Omental fat pad (tissue), 4 donors: Measurements from ENCODE around the gene ATG4A. TPM values are rescaled to one million over a fixed set of nuclear protein-coding genes. Genes with fewer than 3 reads are reported as not detected.

Experiments
- ATAC-seq: fragments of 150-250 bp; one replicate; pipeline ENCODE4 v1.9.1; 2016; ENCODE audit warnings: mild to moderate bottlenecking, moderate library complexity; ENCODE audit not compliant: low FRiP score
- DNase-seq: peaks from one replicate; pipeline ENCODE4 v3.0.0-alpha.2; 2019; ENCODE audit warnings: low spot score
- CTCF ChIP-seq, 3 donors: fragments of 450-650 bp; IDR thresholded peaks; one replicate each; pipeline ENCODE4 v1.5.1; 2016 to 2017; ENCODE audit warnings: antibody characterized with exemption in 3 of 3, mild to moderate bottlenecking in 3 of 3, moderate library complexity in 2 of 3
- total RNA-seq, 4 donors: library from RNA; depleted of rRNA; stranded (reverse); fragments of >200 nt; gene quantifications; one replicate each; pipeline ENCODE4 v1.1.0, GENCODE V29; 2016

ATG4A gene
- total RNA-seq, 4 donors from 2014 or later = 8.8 to 15.4 (median 10.8) TPM

GRCh38 chrX:108087792-108088191 is 3.8 kb upstream of the ATG4A start:
- TF ChIP-seq CTCF (IDR thresholded peaks at IDR 0.05) = no peak
- DNase-seq (no peak), ATAC-seq (no peak)

- TF ChIP-seq CTCF (IDR thresholded peaks at IDR 0.05) = no peak
- no peak for ATAC-seq
These were observed 3.1 kb upstream of the ATG4A start for GRCh38 chrX:108088511-108088910.

GRCh38 chrX:108090491-108091263 is 901 bp upstream of the ATG4A start:
- DNase-seq (no peak), ATAC-seq (no peak)
- TF ChIP-seq CTCF (IDR thresholded peaks at IDR 0.05) = no peak

More at GRCh38 chrX:108088511-108088910, 3.1 kb upstream of the ATG4A start:
- no peak for DNase-seq

GRCh38 chrX:108091878-108092291 is 307 bp downstream of the ATG4A start:
- TF ChIP-seq CTCF (IDR thresholded peaks at IDR 0.05) = no peak
- ATAC-seq = peak; percentile 43
- no peak for DNase-seq

GRCh38 chrX:108097380-108097779 is 5.8 kb downstream of the ATG4A start:
- ATAC-seq = no peak
- DNase-seq = no peak
- TF ChIP-seq CTCF (IDR thresholded peaks at IDR 0.05) = no peak

GRCh38 chrX:108105473-108105872 is 13.9 kb downstream of the ATG4A start:
- no peak for TF ChIP-seq CTCF (IDR thresholded peaks at IDR 0.05)
- ATAC-seq (no peak), DNase-seq (no peak)

GRCh38 chrX:108114541-108114940 is 23.0 kb downstream of the ATG4A start:
- TF ChIP-seq CTCF (IDR thresholded peaks at IDR 0.05) = no peak
- DNase-seq (no peak), ATAC-seq (no peak)
